ENCODE measurements around the gene KLHDC3.
A peak's percentile ranks its signal among the peaks of the same experiment; 100 is the strongest.

KLHDC3 gene

GRCh38 chr6:43060034-43060754, 46.1 kb downstream of the KLHDC3 start:
- peak overlapping the region; percentile 78 to 99 for H3K4me3 ChIP-seq (replicated peaks in 1 of 2; ENCODE audit: low read depth in 2 of 2, low read length in 2 of 2)
- no peak for DNase-seq (ENCODE audit: low read depth in 2 of 2)
- TF ChIP-seq CTCF (IDR thresholded peaks at IDR 0.05; ENCODE audit: low read depth, low read length), result no peak

- TF ChIP-seq CTCF (IDR thresholded peaks at IDR 0.05; ENCODE audit: low read depth, low read length), result no peak
- H3K4me3 ChIP-seq (replicated peaks in 1 of 2; ENCODE audit: low read depth in 2 of 2, low read length in 2 of 2), result no peak overlapping the region
- no peak for DNase-seq (ENCODE audit: low read depth in 2 of 2)
Measured at GRCh38 chr6:43060755-43061633, 46.9 kb downstream of the KLHDC3 start.

- no peak for DNase-seq (ENCODE audit: low read depth in 2 of 2)
- no peak overlapping the region for H3K4me3 ChIP-seq (replicated peaks in 1 of 2; ENCODE audit: low read depth in 2 of 2, low read length in 2 of 2)
- no peak for TF ChIP-seq CTCF (IDR thresholded peaks at IDR 0.05; ENCODE audit: low read depth, low read length)
Measured at GRCh38 chr6:43061861-43062260, 47.8 kb downstream of the KLHDC3 start.

- no peak overlapping the region for H3K4me3 ChIP-seq (replicated peaks in 1 of 2; ENCODE audit: low read depth in 2 of 2, low read length in 2 of 2)
- no peak for TF ChIP-seq CTCF (IDR thresholded peaks at IDR 0.05; ENCODE audit: low read depth, low read length)
- no peak for DNase-seq (ENCODE audit: low read depth in 2 of 2)
Measured at GRCh38 chr6:43062818-43063217, 48.8 kb downstream of the KLHDC3 start.

- TF ChIP-seq CTCF (IDR thresholded peaks at IDR 0.05; ENCODE audit: low read depth, low read length), result peak; percentile 64
- H3K4me3 ChIP-seq (replicated peaks in 1 of 2; ENCODE audit: low read depth in 2 of 2, low read length in 2 of 2), result no peak overlapping the region
- DNase-seq (ENCODE audit: low read depth in 2 of 2), result peak; percentile 78 to 88
Measured at GRCh38 chr6:43070028-43070632, 56.1 kb downstream of the KLHDC3 start.

Measured in cardiac fibroblast (primary cell).